B cell (primary cell): ENCODE measurements around the gene VPS72.

Experiments
- CTCF ChIP-seq: fragments of 200-600 bp; IDR thresholded peaks from one replicate; pipeline ENCODE4 v1.8.0; 2022; ENCODE audit warnings: antibody characterized with exemption, mild to moderate bottlenecking
- EZH2 ChIP-seq: IDR thresholded peaks from 2 replicates; pipeline ENCODE4 v1.6.1; 2012; ENCODE audit warnings: borderline replicate concordance, low read depth, mild to moderate bottlenecking, moderate library complexity, low read length; ENCODE audit not compliant: insufficient read depth, poor library complexity, severe bottlenecking

- TF ChIP-seq CTCF (no peak), EZH2 (no peak)
Measured at GRCh38 chr1:151156515-151156819, 33.5 kb downstream of the VPS72 start, which contains the start of gene TNFAIP8L2.
